SK-N-SH treated with all-trans-retinoic acid at 6 μM for 48 hours (cell line): Measurements from ENCODE around the gene INO80C.

Experiments
- ATAC-seq: fragments of 200-7000 bp; cut with Tn5 transposase; 3 replicates; pipeline ENCODE4 v1.9.1; 2020; ENCODE audit warnings: mild to moderate bottlenecking, moderate library complexity
- ARNTL ChIP-seq: fragments of 450-650 bp; formaldehyde crosslinking; IDR thresholded peaks from 2 replicates; pipeline ENCODE4 v1.5.0; 2020; ENCODE audit warnings: low read depth, mild to moderate bottlenecking, moderate library complexity, borderline replicate concordance
- BACH2 ChIP-seq: fragments of 250-450 bp; sonication (Bioruptor Pico); IDR thresholded peaks from 2 replicates; pipeline ENCODE4 v1.9.0; 2021; ENCODE audit warnings: mild to moderate bottlenecking, borderline replicate concordance
- CSDC2 ChIP-seq: fragments of 250-450 bp; sonication (Bioruptor Pico); IDR thresholded peaks from 2 replicates; pipeline ENCODE4 v1.5.0; 2020; ENCODE audit warnings: mild to moderate bottlenecking, moderate library complexity
- ESRRG ChIP-seq: fragments of 250-450 bp; sonication (Bioruptor Pico); IDR thresholded peaks from 2 replicates; pipeline ENCODE4 v1.6.1; 2021; ENCODE audit warnings: mild to moderate bottlenecking
- GLIS3 ChIP-seq: fragments of 250-450 bp; sonication (Bioruptor Pico); IDR thresholded peaks from 2 replicates; pipeline ENCODE4 v1.5.0; 2020; ENCODE audit warnings: mild to moderate bottlenecking, moderate library complexity
- OSR1 ChIP-seq: fragments of 250-450 bp; sonication (Bioruptor Pico); IDR thresholded peaks from 2 replicates; pipeline ENCODE4 v1.8.0; 2022; ENCODE audit warnings: moderate library complexity, mild to moderate bottlenecking, inconsistent platforms
- PPARA ChIP-seq: fragments of 250-450 bp; sonication (Bioruptor Pico); IDR thresholded peaks from 2 replicates; pipeline ENCODE4 v1.5.0; 2020; ENCODE audit warnings: mild to moderate bottlenecking, borderline replicate concordance
- RARB ChIP-seq: fragments of 250-450 bp; sonication (Bioruptor Pico); IDR thresholded peaks from 2 replicates; pipeline ENCODE4 v1.8.0; 2021; ENCODE audit warnings: mild to moderate bottlenecking, moderate library complexity
- SNAI2 ChIP-seq: fragments of 250-450 bp; sonication (Bioruptor Pico); IDR thresholded peaks from 2 replicates; pipeline ENCODE4 v1.5.0; 2020; ENCODE audit warnings: mild to moderate bottlenecking, moderate library complexity
- TCF4 ChIP-seq: fragments of 250-450 bp; sonication (Bioruptor Pico); IDR thresholded peaks from 2 replicates; pipeline ENCODE4 v1.8.0; 2021; ENCODE audit warnings: mild to moderate bottlenecking, moderate library complexity, borderline replicate concordance
- TOX ChIP-seq: fragments of 250-450 bp; sonication (Bioruptor Pico); IDR thresholded peaks from 2 replicates; pipeline ENCODE4 v1.8.0; 2021; ENCODE audit warnings: mild to moderate bottlenecking, moderate library complexity, borderline replicate concordance
- ZC3H10 ChIP-seq: fragments of 250-450 bp; sonication (Bioruptor Pico); IDR thresholded peaks from 2 replicates; pipeline ENCODE4 v1.5.1; 2021; ENCODE audit warnings: mild to moderate bottlenecking, moderate library complexity
- ZFP3 ChIP-seq: fragments of 250-450 bp; sonication (Bioruptor Pico); IDR thresholded peaks from 2 replicates; pipeline ENCODE4 v1.5.0; 2020; ENCODE audit warnings: mild to moderate bottlenecking, moderate library complexity
- ZFP30 ChIP-seq: fragments of 450-650 bp; formaldehyde crosslinking; IDR thresholded peaks from 2 replicates; pipeline ENCODE4 v1.5.0; 2022; ENCODE audit warnings: mild to moderate bottlenecking, moderate library complexity
- ZNF565 ChIP-seq: fragments of 450-650 bp; formaldehyde crosslinking; conservative IDR thresholded peaks from 2 replicates; pipeline ENCODE4 v1.5.0; 2020; ENCODE audit warnings: low read depth, mild to moderate bottlenecking, moderate library complexity
- ZNF70 ChIP-seq: fragments of 450-650 bp; formaldehyde crosslinking; IDR thresholded peaks from 2 replicates; pipeline ENCODE4 v1.5.0; 2020; ENCODE audit warnings: mild to moderate bottlenecking, moderate library complexity
- ZNF8 ChIP-seq: fragments of 450-650 bp; formaldehyde crosslinking; IDR thresholded peaks from 2 replicates; pipeline ENCODE4 v1.5.0; 2020; ENCODE audit warnings: mild to moderate bottlenecking, moderate library complexity
- TF ChIP-seq, protein P1 (sequence below): fragments of 250-450 bp; sonication (Bioruptor Pico); IDR thresholded peaks from 2 replicates; pipeline ENCODE4 v1.5.1; 2020; ENCODE audit warnings: low read depth, mild to moderate bottlenecking, moderate library complexity
- TF ChIP-seq, protein P2 (sequence below): fragments of 250-450 bp; sonication (Bioruptor Pico); IDR thresholded peaks from 2 replicates; pipeline ENCODE4 v1.8.0; 2020; ENCODE audit warnings: mild to moderate bottlenecking, moderate library complexity, borderline replicate concordance
- TF ChIP-seq, protein P3 (sequence below): fragments of 250-450 bp; sonication (Bioruptor Pico); IDR thresholded peaks from 2 replicates; pipeline ENCODE4 v1.5.0; 2020; ENCODE audit warnings: mild to moderate bottlenecking, moderate library complexity
- TF ChIP-seq, protein P4 (sequence below): fragments of 250-450 bp; sonication (Bioruptor Pico); IDR thresholded peaks from 2 replicates; pipeline ENCODE4 v1.5.1; 2021; ENCODE audit warnings: mild to moderate bottlenecking, moderate library complexity

INO80C gene

DNA sequence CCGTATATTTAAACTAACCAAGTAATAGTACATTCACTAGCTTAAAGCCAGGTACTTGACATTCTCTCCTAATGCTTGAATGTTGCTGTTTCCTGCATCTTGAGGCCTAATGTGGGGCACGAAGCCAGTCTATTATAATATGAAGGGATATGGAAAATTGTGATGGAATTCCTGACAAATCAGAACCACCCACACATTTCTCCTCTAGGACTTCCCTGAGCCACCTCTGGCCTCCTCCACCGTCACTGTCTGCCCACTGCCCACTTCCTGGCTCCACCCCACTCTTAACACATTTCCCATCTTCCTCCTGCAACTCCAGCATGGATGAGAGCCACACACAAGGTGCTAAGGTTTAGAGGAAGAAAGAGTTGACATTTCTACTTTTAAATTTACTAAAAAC, 19.0 kb upstream of the INO80C start:
- TF ChIP-seq, protein P1, sequence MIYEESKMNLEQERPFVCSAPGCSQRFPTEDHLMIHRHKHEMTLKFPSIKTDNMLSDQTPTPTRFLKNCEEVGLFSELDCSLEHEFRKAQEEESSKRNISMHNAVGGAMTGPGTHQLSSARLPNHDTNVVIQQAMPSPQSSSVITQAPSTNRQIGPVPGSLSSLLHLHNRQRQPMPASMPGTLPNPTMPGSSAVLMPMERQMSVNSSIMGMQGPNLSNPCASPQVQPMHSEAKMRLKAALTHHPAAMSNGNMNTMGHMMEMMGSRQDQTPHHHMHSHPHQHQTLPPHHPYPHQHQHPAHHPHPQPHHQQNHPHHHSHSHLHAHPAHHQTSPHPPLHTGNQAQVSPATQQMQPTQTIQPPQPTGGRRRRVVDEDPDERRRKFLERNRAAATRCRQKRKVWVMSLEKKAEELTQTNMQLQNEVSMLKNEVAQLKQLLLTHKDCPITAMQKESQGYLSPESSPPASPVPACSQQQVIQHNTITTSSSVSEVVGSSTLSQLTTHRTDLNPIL (CRISPR knock-in tag): no peak
- TF ChIP-seq ZNF565 (CRISPR knock-in tag) (no peak), ZFP30 (CRISPR knock-in tag) (no peak), ESRRG (CRISPR knock-in tag) (no peak)
- TF ChIP-seq, protein P2, sequence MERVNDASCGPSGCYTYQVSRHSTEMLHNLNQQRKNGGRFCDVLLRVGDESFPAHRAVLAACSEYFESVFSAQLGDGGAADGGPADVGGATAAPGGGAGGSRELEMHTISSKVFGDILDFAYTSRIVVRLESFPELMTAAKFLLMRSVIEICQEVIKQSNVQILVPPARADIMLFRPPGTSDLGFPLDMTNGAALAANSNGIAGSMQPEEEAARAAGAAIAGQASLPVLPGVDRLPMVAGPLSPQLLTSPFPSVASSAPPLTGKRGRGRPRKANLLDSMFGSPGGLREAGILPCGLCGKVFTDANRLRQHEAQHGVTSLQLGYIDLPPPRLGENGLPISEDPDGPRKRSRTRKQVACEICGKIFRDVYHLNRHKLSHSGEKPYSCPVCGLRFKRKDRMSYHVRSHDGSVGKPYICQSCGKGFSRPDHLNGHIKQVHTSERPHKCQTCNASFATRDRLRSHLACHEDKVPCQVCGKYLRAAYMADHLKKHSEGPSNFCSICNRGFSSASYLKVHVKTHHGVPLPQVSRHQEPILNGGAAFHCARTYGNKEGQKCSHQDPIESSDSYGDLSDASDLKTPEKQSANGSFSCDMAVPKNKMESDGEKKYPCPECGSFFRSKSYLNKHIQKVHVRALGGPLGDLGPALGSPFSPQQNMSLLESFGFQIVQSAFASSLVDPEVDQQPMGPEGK (CRISPR knock-in tag): no peak
- ATAC-seq: no peak

DNA sequence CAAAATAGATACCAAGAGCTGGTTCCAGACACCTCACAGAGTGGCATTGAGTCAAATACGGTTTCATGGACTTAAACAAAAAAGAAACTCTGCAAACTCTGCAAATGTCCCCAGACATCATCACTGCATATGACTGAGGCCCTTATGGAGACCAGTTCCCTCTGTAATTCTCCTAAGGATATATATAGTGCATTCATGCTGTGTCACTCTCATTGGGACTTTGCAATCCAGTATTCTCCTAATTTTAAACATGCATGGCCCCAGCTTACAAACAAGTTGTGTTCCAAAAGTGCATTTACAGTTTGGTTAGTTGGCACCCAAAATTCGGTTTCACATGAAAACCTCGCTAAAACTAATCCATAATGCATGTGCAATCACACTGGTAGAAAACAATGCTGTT, 18.6 kb upstream of the INO80C start:
- TF ChIP-seq ZNF565 (CRISPR knock-in tag) (no peak), ZNF8 (CRISPR knock-in tag) (no peak), GLIS3 (CRISPR knock-in tag) (no peak), ZFP3 (CRISPR knock-in tag) (no peak), CSDC2 (CRISPR knock-in tag) (no peak), ZC3H10 (CRISPR knock-in tag) (no peak), BACH2 (CRISPR knock-in tag) (no peak), ARNTL (CRISPR knock-in tag) (no peak), TCF4 (CRISPR knock-in tag) (no peak), TOX (CRISPR knock-in tag) (no peak), ZNF70 (CRISPR knock-in tag) (no peak), OSR1 (no peak), RARB (no peak), ESRRG (CRISPR knock-in tag) (no peak), PPARA (no peak)
- TF ChIP-seq, protein P2 (CRISPR knock-in tag): no peak
- TF ChIP-seq, protein P3, sequence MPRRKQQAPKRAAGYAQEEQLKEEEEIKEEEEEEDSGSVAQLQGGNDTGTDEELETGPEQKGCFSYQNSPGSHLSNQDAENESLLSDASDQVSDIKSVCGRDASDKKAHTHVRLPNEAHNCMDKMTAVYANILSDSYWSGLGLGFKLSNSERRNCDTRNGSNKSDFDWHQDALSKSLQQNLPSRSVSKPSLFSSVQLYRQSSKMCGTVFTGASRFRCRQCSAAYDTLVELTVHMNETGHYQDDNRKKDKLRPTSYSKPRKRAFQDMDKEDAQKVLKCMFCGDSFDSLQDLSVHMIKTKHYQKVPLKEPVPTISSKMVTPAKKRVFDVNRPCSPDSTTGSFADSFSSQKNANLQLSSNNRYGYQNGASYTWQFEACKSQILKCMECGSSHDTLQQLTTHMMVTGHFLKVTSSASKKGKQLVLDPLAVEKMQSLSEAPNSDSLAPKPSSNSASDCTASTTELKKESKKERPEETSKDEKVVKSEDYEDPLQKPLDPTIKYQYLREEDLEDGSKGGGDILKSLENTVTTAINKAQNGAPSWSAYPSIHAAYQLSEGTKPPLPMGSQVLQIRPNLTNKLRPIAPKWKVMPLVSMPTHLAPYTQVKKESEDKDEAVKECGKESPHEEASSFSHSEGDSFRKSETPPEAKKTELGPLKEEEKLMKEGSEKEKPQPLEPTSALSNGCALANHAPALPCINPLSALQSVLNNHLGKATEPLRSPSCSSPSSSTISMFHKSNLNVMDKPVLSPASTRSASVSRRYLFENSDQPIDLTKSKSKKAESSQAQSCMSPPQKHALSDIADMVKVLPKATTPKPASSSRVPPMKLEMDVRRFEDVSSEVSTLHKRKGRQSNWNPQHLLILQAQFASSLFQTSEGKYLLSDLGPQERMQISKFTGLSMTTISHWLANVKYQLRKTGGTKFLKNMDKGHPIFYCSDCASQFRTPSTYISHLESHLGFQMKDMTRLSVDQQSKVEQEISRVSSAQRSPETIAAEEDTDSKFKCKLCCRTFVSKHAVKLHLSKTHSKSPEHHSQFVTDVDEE: no peak
- TF ChIP-seq, protein P4, sequence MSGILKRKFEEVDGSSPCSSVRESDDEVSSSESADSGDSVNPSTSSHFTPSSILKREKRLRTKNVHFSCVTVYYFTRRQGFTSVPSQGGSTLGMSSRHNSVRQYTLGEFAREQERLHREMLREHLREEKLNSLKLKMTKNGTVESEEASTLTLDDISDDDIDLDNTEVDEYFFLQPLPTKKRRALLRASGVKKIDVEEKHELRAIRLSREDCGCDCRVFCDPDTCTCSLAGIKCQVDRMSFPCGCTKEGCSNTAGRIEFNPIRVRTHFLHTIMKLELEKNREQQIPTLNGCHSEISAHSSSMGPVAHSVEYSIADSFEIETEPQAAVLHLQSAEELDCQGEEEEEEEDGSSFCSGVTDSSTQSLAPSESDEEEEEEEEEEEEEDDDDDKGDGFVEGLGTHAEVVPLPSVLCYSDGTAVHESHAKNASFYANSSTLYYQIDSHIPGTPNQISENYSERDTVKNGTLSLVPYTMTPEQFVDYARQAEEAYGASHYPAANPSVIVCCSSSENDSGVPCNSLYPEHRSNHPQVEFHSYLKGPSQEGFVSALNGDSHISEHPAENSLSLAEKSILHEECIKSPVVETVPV (CRISPR knock-in tag): no peak
- no peak for ATAC-seq

DNA sequence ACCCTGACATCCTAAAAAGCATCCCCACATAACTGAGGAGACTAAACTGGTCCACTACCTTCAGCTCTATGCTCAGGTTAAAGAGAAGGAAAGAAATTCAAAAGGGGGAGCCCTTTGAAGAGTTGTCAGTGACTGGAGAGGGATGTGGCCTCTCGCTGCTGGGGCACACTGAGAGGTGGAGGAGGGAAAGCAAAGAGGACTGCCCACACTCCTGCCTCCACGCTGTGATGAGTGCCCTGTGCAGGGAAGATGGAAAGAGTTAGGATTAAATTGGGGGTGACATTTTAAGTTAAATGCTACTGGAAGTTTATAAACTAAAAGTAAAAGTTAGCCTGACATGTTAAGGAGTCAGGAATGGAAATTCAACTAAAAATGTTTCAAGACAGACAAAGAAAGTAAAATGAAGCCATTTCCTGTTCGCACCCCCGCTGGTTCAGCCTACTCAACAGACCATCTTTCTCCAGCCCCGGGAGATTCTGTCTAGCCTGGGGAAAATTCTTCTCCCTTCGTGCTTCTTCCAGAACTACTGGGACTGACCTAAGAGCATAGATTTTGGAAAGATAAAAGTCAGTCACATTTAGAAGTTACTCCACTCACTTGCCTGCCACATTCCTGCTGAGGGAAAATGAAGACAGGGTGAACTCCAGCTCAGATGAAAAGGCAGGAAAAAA, 17.8 kb upstream of the INO80C start:
- TF ChIP-seq SNAI2 (CRISPR knock-in tag) (no peak), ARNTL (CRISPR knock-in tag) (no peak), ZNF8 (CRISPR knock-in tag) (no peak), GLIS3 (CRISPR knock-in tag) (no peak), PPARA (no peak), TCF4 (CRISPR knock-in tag) (no peak)
- TF ChIP-seq, protein P1 (CRISPR knock-in tag): no peak
- TF ChIP-seq, protein P2 (CRISPR knock-in tag): no peak
- ATAC-seq: no peak; the same call in 2 of the 3 replicates
